PC-9 (cell line): ENCODE data around the gene KDM4B.

Source experiments
- CTCF ChIP-seq: fragments of 200-600 bp; sonication (generic); conservative IDR thresholded peaks from 2 replicates; pipeline ENCODE4 v1.6.1; 2017; ENCODE audit warnings: mixed run types, antibody characterized with exemption, mild to moderate bottlenecking, moderate library complexity
- EZH2 ChIP-seq: fragments of 200-600 bp; sonication (generic); IDR thresholded peaks from 2 replicates; pipeline ENCODE4 v1.8.0; 2017; ENCODE audit warnings: antibody characterized with exemption, low read depth

GRCh38 chr19:5143471-5144411, 174.8 kb downstream of the KDM4B start:
- TF ChIP-seq CTCF (no peak), EZH2 (no peak)
